Measurements from ENCODE around the gene GMDS.

GMDS gene

DNA sequence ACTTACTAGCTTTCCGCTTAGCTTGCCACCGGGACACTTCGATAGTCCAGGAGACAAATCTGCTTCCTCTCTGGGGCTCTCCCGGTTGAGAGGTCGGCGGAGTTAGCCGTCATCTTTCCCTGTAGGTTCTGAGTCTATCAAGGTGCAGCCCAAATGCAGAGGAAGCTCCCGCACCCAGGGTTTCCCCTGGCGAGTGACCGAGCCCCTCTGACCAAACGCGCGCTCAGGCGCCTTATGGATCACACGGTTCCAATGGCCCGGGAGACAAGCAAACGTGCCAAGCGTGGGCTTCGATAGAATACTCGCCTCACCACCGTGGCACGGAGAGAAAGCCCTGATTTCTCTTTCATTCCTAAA, 651.5 kb downstream of the GMDS start:
- DNase-seq = no peak

DNA sequence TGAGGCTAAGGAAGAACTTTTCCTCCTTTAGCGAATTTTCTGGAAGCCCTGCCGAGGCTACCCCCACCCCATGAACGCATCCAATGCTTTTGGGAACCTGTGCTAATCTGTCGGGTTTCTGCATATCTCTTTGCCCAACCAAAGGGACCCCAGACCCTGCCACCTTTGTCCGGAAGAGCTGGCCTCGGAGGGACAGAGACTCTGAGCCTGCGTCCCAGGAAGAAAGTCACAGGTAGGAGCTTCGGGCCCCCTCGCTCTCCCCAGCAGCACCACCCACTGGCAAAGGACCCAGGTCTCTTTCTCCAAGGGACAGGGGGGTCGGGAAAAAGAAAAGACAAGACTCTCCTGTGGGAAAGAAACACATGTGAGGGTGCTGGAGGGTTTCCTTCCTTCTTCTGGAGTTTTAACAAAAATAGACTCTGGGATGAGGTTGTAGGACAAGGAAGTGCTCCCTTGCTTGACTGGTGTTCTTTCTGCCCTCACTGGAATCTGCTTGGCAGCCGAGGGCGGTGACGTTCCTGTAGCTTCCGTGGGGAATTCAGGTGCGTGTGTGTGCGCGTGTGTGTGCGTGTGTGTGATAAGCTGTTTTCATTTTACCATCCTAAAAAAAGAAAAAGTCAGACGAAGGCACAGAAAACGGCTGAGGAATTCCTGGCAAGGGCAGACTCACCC, 652.0 kb downstream of the GMDS start:
- DNase-seq = no peak

DNA sequence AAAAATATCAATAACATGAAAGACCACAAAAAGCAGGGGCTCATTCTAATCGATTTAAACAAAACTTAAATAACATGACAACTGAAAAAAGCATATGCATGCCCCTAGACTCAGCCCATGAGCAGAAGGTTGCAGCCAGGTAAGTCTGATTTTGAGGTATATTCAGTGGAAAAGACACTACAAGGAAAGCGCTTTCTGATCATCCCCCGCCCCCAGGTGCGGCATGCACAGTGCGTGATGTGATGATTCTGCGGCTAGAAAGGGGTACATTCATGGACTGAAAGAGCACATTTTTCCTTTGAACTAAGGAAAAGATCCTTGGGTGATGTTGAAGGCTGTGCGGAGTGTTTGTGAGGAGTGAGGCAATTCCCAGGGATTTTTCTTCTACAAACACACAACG, 652.6 kb downstream of the GMDS start:
- DNase-seq = no peak

GRCh38 chr6:1591926-1592325, 653.5 kb downstream of the GMDS start:
- no peak for DNase-seq

DNA sequence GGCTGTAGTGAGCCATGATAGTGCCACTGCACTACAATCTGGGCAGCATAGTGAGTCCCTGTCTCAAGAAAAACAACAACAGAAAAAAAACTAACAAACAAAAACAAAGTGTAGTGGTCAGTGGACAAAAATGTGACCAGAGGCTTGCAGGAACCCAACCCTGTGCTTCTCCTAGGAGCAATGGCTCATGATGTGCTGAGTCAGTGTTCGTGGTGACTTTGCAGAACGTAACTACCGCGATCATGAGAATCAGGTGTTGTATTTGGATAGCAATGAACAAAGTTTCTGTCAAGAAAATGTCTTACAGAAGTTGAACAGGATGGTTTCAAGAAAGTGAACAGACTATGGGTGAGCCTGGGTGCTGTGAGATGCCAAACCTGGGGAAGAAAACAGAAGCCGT, 654.2 kb downstream of the GMDS start:
- DNase-seq = no peak

DNA sequence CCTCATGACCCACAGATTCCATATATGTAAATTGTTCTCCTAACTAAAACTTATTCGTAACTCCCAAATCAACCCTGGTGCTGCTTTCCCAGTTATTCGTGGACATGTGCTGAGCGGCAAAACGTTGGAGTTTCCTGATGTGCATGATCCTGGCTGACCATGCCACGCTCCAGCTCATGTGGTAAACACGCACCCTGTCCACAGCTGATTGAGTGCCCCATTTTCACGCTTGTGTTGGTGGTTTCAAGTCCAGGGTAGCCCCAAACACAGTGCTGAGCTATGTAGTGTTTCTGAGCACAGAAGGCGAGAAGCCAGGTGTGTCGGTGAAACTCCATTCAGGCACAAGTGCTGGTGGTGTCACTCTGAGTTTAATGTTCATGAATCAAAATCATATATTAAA, 654.8 kb downstream of the GMDS start:
- DNase-seq = no peak

DNA sequence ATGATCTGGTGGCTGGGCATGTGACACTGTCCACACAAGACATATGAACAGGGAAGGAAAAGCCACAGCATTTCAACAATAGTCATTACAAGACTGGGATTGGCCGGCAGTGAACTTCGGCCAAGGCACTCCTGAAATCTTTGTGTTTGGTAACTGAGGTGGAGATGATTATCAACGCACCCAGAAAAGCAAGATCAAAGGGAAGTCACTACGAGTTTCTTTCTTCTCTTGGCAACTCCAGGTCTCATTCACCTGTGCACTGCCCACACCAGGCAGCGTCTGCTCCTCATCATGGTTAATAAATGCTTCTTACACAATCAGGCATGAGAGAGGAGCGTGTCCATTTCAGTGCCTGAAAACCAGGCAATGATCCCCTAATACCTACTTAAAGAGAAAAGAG, 656.2 kb downstream of the GMDS start:
- DNase-seq = no peak

- DNase-seq = no peak
These were observed 657.4 kb downstream of the GMDS start for GRCh38 chr6:1587977-1588376.

DNA sequence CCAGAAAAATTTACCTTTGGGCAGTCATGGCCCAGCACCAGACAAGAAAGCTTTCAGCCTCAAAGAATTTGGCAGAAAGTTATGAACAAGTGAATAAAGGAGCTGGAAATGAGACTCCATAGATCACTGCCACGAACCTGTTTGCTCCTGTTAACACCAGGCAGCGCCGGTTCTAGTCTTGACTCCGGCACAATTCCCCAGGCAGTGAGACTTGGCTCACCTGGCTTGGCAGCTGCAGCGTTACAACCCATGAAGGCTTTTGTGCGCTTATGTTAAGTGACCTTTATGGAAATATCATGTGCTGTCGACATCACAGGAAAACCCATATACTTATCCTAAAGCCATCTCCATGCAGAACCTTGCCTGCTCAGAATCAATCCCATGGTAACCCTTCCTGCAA, 657.9 kb downstream of the GMDS start:
- no peak for DNase-seq

- no peak for DNase-seq
These were observed 658.4 kb downstream of the GMDS start for GRCh38 chr6:1586861-1587450.

DNA sequence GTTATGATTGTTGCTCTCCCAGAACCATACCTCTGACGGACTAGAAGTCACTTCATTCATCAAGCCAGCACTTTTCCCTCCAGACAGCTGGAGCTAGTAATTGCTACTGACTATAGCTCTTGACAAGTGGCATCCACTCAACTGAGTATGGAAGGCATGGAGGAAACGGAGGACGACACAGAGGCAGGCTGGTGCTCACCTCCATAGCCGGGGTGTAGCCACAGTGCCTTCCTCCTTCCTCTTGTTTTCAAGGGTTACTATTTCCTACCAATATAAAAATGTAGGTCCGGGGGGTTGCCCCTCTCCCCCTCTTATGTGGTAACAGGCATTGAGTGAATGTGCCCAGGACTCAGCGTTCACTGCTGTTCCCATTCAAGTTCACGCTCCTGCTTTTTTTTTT, 659.1 kb downstream of the GMDS start:
- DNase-seq = no peak

GRCh38 chr6:1585669-1586049, 659.7 kb downstream of the GMDS start:
- DNase-seq = no peak

GRCh38 chr6:1584996-1585668, 660.3 kb downstream of the GMDS start:
- no peak for DNase-seq

- DNase-seq = no peak
These were observed 661.3 kb downstream of the GMDS start for GRCh38 chr6:1584146-1584545.

- no peak for DNase-seq
These were observed 664.0 kb downstream of the GMDS start for GRCh38 chr6:1581120-1581991.

GRCh38 chr6:1580585-1580984, 664.8 kb downstream of the GMDS start:
- no peak for DNase-seq

DNA sequence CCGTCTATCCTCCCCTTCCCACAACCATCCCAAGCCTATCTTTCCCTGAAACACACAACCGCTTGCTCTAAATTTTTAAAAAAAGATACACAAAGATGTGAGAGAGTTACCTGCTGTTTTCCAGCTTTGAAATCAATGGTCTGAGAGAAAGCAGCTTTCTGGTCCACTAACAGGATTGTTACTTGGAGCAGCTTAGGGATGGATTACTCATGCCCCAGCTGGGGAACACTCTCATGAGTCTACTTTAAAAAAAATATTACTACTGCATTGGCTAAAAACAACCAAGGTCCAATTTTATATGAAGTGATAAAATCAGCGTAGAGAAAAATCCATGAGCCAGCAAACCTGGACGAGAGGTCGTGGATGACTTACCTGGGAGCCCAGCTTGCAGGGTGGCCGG, 665.3 kb downstream of the GMDS start:
- DNase-seq = no peak

DNA sequence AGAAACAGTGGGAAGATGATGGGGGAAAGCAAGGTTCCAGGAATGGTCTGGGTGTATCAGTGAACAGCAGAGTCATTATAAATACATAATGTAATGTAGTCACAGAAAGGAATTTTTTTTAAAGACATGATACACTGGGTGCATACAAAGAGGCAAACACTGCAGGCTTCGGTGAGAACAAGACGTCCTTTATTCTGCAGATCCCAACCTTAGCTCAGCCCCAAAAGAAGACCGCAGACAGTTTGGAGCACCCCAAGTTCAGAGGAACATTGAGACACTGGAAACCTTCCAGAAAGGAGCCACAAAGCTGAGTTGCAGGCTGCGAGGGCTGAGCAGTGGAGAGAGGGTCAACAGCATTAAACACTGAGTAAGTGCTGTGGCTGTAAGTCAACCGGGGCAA, 666.3 kb downstream of the GMDS start:
- DNase-seq = no peak

DNA sequence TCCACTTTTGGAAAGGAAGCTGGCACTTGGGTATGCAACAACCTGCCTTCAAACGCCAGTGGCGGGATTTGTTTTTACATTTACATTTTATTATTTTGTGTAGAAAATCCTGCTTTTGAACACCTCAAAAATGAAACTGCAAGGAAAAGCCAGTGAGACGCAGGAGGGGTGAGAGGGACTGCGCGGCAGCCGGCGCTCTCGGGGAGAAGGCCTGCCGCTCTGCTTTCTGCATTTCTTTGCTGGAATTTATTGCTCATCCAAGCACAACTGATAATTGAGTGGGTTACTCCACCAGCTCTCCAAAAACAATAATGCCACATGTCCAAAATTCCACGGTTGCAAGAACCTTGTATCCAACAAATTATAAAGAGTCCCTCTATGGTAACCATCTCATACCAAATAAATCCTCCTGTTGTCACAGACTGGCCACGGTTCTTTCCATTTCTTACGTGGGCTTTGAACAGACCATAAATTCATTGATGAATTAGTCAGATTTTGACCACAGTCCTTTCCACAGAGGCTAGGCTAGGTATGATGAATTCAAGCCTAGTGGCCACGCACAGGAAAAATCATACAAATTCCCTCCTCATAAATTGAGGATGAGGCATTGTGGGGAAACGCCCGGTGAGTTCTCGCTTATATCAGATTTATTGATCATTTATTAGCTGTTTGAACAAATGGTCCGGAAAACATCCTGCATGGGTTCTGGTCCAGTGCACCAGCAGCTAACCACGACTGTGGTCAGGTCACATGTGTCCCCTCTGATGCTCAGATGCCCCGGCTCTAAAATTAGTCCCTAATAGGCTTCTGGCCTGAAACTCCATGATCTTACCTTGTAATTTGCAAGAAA, 667.3 kb downstream of the GMDS start:
- DNase-seq = no peak

- no peak for DNase-seq
These were observed 668.2 kb downstream of the GMDS start for GRCh38 chr6:1577146-1577680.

- DNase-seq = no peak
These were observed 668.7 kb downstream of the GMDS start for GRCh38 chr6:1576711-1577110.

DNA sequence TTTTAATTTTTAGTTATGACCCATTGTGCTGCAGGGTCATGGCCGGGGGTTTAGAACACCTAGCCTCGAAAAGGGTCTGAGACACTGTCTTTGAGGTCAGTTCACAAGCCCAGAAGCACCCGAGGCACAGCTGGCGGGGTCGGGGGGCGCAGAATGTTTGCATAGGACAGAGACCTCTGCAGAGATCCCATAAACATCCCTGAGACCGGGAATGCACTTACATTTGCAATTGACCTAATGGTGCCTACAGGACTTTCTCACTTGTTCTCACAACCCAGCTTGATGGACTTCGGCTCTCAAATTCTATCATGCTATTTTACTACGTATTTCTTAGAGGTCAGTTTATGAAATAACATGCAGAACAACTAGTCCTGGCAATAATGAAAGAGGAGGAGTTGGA, 669.2 kb downstream of the GMDS start:
- no peak for DNase-seq
